ENCODE measurements around the gene DPP4.

DNA sequence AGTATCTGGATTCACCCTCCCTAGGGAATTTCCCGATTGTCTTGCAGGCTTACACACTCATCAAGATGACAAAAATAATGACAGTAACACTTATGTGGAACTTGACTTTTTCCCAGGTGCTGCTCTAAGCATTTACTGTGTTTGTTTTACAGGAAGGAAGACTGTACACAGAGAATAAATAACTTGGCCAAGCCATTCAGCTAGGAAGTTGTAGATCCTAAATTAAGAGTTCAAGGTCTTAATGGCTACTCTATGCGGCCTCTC lies 549 bp upstream of the DPP4 start:
- TF ChIP-seq, protein P1, sequence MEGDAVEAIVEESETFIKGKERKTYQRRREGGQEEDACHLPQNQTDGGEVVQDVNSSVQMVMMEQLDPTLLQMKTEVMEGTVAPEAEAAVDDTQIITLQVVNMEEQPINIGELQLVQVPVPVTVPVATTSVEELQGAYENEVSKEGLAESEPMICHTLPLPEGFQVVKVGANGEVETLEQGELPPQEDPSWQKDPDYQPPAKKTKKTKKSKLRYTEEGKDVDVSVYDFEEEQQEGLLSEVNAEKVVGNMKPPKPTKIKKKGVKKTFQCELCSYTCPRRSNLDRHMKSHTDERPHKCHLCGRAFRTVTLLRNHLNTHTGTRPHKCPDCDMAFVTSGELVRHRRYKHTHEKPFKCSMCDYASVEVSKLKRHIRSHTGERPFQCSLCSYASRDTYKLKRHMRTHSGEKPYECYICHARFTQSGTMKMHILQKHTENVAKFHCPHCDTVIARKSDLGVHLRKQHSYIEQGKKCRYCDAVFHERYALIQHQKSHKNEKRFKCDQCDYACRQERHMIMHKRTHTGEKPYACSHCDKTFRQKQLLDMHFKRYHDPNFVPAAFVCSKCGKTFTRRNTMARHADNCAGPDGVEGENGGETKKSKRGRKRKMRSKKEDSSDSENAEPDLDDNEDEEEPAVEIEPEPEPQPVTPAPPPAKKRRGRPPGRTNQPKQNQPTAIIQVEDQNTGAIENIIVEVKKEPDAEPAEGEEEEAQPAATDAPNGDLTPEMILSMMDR (IDR thresholded peaks at IDR 0.05; ENCODE audit: extremely low read depth in 1 of 2, insufficient read depth in 1 of 2, low read depth in 1 of 2, low read length in 2 of 2) = no peak
- no peak for TF ChIP-seq MYC (IDR thresholded peaks at IDR 0.05; ENCODE audit: low read depth, low read length)
- TF ChIP-seq POLR2A (IDR thresholded peaks at IDR 0.05; ENCODE audit: low read depth, low read length) = no peak
- no peak for TF ChIP-seq JUN (IDR thresholded peaks at IDR 0.05; ENCODE audit: borderline replicate concordance, insufficient read depth, insufficient read length, low read depth)
- TF ChIP-seq POLR2AphosphoS5 (IDR thresholded peaks at IDR 0.05; ENCODE audit: insufficient read depth, low read depth, low read length) = no peak
- TF ChIP-seq EZH2 (IDR thresholded peaks at IDR 0.05; ENCODE audit: borderline replicate concordance, low read depth, low read length, severe bottlenecking) = no peak
